Type B pancreatic cell (in vitro differentiated cells): ENCODE measurements around the gene SLC38A1. TPM values are rescaled to one million over a fixed set of nuclear protein-coding genes. Genes with fewer than 3 reads are reported as not detected.

Experiments used
- DNase-seq: peaks from one replicate; pipeline ENCODE4 v3.0.0; 2021; ENCODE audit warnings: mixed read lengths; ENCODE audit not compliant: unreplicated experiment; ENCODE audit errors: extremely low spot score
- H3K27ac Mint-ChIP-seq: 2 replicates; pipeline ENCODE4 v1.8.0; 2021; ENCODE audit warnings: mild to moderate bottlenecking, mixed read lengths
- H3K27me3 Mint-ChIP-seq: 2 replicates; pipeline ENCODE4 v1.8.0; 2021; ENCODE audit warnings: mixed read lengths
- H3K36me3 Mint-ChIP-seq: 2 replicates; pipeline ENCODE4 v1.8.0; 2021; ENCODE audit warnings: mixed read lengths
- H3K4me1 Mint-ChIP-seq: one replicate; pipeline ENCODE4 v1.8.0; 2021; ENCODE audit warnings: mixed read lengths; ENCODE audit not compliant: unreplicated experiment
- H3K4me3 Mint-ChIP-seq: 2 replicates; pipeline ENCODE4 v1.8.0; 2021; ENCODE audit warnings: mild to moderate bottlenecking, mixed read lengths
- H3K9me3 Mint-ChIP-seq: 2 replicates; pipeline ENCODE4 v1.8.0; 2021; ENCODE audit warnings: mixed read lengths
- total RNA-seq: library from RNA; stranded (reverse); gene quantifications from 2 replicates; pipeline ENCODE4 v1.2.1, GENCODE V29; 2021; ENCODE audit warnings: low replicate concordance
- TF ChIP-seq, protein P1 (sequence below): fragments of 200-600 bp; sonication (generic); conservative IDR thresholded peaks from 2 replicates; pipeline ENCODE4 v1.5.0; 2021; ENCODE audit warnings: antibody characterized with exemption, mild to moderate bottlenecking

SLC38A1 gene
- total RNA-seq, 1 donor from 2014 or later, result 99.8 TPM

DNA sequence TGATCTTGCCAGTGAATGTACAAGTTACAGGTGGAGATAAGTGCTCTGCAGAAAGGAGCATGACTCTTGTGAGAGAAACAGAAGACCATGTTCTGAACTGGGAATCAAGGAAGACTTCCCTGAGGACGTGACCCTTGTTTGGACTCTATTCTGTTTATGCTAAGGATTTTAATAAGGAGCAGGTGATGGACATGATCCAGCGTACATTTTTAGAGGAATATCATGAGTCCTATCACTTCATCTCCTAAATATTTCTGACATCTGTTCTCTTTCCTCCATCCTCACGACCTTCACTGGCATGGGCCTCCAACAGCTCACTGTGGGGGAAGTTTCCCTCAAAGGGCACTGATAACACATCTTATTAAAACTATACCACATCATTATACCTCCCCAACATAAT is 7.9 kb upstream of the SLC38A1 start:
- H3K27ac Mint-ChIP-seq, result no peak overlapping the region
- no peak overlapping the region for H3K4me3 Mint-ChIP-seq
- no peaks in the 10 kb centered on the region for H3K27me3 Mint-ChIP-seq
- no peaks in the 10 kb centered on the region for H3K4me1 Mint-ChIP-seq
- no peak for DNase-seq
- no peaks in the 10 kb centered on the region for H3K9me3 Mint-ChIP-seq
- TF ChIP-seq, protein P1, sequence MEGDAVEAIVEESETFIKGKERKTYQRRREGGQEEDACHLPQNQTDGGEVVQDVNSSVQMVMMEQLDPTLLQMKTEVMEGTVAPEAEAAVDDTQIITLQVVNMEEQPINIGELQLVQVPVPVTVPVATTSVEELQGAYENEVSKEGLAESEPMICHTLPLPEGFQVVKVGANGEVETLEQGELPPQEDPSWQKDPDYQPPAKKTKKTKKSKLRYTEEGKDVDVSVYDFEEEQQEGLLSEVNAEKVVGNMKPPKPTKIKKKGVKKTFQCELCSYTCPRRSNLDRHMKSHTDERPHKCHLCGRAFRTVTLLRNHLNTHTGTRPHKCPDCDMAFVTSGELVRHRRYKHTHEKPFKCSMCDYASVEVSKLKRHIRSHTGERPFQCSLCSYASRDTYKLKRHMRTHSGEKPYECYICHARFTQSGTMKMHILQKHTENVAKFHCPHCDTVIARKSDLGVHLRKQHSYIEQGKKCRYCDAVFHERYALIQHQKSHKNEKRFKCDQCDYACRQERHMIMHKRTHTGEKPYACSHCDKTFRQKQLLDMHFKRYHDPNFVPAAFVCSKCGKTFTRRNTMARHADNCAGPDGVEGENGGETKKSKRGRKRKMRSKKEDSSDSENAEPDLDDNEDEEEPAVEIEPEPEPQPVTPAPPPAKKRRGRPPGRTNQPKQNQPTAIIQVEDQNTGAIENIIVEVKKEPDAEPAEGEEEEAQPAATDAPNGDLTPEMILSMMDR, result no peak
- no peaks in the 10 kb centered on the region for H3K36me3 Mint-ChIP-seq

DNA sequence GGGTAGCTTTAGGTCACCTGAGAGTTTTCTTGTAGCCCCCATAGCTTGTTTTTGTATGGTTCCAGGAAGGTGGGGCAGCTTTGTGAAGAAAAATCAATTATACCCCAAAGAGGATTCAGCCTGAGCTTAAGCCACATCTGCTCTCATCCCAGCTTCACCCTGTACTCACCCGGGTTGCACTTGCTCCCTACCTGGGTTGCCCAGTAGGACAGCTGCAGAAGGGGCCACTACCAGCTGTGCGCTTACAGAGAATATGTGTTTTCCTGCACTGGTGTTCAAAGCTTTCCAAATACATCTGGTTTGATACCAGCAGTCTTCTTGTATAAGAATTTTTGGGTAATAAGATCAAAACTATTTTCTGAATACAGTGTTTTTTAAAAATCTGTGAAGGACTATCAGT is 3.0 kb upstream of the SLC38A1 start:
- no peaks in the 10 kb centered on the region for H3K4me1 Mint-ChIP-seq

DNA sequence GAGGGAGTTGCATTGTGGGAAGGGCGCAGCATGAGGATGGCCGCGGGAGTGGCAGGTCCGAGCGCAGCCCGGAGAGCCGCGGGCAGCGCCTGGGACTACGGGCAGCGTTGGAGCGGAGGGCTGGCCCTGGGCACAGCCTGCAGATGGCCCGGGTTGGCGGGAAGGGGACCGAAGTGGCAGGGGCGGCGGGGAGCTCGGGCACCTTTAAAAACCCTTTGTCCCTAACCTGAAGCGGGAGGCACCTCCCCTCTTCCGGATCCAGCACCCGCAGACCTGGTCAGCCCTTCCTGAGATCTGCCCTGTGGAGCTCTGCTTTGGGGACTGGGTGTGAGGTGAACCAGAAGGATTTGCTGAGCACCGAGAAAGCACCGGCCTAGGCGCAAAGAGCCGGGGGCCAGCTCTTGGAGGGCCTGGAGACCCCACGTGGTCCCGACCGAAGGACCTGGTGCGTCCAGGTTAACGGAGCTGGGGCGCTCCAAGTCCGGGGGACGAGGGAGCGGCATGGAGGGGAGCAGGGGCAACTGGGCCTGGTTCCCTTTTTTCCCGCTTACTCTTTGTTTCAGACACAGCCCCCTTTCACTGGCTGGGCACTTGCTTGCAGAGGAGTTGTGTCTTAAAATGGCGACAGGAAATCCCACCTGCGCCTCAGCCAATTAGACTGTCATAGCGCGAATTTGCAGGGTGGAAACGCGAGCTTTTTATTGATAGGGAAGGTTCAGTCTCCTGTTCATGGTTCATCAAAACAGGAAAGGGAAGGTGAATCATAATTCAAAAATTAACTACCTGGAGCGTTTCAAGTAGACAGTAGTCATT is 792 bp upstream of the SLC38A1 start:
- no peak overlapping the region for H3K27ac Mint-ChIP-seq
- TF ChIP-seq, protein P1, result no peak
- H3K4me3 Mint-ChIP-seq, result no peak overlapping the region
- no peaks in the 10 kb centered on the region for H3K36me3 Mint-ChIP-seq
- DNase-seq, result no peak
- no peaks in the 10 kb centered on the region for H3K4me1 Mint-ChIP-seq
- no peaks in the 10 kb centered on the region for H3K27me3 Mint-ChIP-seq
- H3K9me3 Mint-ChIP-seq, result no peaks in the 10 kb centered on the region

More for the DNA sequence above, 3.0 kb upstream of the SLC38A1 start:
- Mint-ChIP-seq H3K4me3 (no peak overlapping the region), H3K27ac (no peak overlapping the region), H3K27me3 (no peaks in the 10 kb centered on the region), H3K9me3 (no peaks in the 10 kb centered on the region), H3K36me3 (no peaks in the 10 kb centered on the region)
- TF ChIP-seq, protein P1, result no peak
- no peak for DNase-seq

DNA sequence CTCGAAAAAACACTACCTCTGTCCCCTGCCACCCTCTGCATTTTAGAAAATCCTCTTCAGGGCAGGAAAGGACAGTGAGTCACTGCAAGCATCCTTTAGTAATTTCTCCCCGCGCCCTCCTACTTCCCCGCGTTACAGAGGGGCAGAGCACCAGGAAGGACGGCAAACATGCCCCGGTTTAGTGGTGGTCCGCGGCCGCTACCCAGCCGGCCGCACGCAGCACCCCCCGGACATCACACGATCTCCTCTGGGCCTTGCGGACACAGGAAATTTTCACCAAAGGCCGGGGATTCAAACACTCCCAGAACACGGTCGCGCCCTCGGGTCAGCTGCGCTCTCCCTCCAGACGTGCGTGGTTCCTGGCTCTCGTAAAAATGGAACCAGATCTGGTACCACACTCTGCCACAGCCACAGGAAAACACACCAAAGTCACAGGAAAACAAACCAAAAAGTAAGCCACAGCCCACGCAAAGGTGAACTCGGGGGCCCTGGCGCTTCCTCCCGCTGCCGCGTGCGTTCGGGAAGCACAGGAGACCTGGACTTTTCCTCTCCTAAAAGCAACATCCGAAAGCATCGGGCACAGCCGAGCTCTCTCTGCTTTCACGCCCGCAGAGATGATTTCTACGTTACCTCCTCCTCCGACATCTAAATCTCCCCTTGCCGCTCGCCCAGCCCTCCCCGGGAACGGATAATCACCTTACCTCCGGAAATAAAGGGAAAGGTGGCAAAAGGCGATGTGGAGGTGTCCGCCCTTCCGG is 839 bp downstream of the SLC38A1 start:
- DNase-seq, result no peak
- H3K27me3 Mint-ChIP-seq, result no peaks in the 10 kb centered on the region
- peaks cover under 1% of the 10 kb centered on the region for H3K36me3 Mint-ChIP-seq
- H3K4me3 Mint-ChIP-seq, result no peak overlapping the region
- H3K27ac Mint-ChIP-seq, result no peak overlapping the region
- no peaks in the 10 kb centered on the region for H3K9me3 Mint-ChIP-seq
- H3K4me1 Mint-ChIP-seq, result peaks cover 11% of the 10 kb centered on the region
- TF ChIP-seq, protein P1, result no peak

DNA sequence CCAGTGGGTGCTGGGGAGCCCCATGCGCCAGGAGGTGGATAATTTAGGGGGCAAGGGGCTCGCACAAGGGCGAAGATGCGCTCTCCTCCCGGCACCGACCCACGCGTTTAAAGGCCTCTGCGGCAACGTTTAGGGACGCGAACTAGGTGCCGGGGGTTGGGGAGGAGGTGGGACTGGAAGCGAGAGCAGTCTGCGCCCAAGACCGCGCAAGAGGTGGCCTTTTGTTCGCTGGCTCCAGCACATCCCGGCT is 1.3 kb downstream of the SLC38A1 start:
- DNase-seq, result no peak
- peaks cover 3% of the 10 kb centered on the region for H3K36me3 Mint-ChIP-seq
- TF ChIP-seq, protein P1, result no peak
- no peaks in the 10 kb centered on the region for H3K27me3 Mint-ChIP-seq
- H3K4me1 Mint-ChIP-seq, result peaks cover 14% of the 10 kb centered on the region
- H3K4me3 Mint-ChIP-seq, result no peak overlapping the region
- no peak overlapping the region for H3K27ac Mint-ChIP-seq
- H3K9me3 Mint-ChIP-seq, result no peaks in the 10 kb centered on the region
